ENCODE measurements around the gene MSH3.
"Not testable (repeated sequence)": the region's sequence is repeated elsewhere in the genome, so short reads cannot be mapped to it uniquely, and the experiment has no call there.

MSH3 gene

DNA sequence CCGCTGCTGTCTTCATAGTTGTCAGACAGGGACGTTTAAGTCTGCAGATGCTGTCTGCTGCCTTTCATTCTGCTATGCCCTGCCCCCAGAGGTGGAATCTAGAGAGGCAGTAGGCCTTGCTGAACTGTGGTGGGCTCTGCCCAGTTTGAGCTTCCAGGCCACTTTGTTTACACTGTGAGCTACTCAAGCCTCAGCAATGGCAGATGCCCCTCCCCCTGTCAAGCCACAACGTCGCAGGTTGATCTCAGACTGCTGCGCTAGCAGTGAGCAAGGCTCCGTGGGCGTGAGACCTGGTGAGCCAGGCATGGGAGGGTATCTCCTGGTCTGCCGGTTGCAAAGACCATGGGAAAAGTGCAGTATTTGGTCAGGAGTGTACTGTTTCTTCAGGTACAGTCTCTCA lies 192.0 kb downstream of the MSH3 start:
- H3K27ac ChIP-seq (ENCODE audit: low read depth, low read length): not testable (repeated sequence)
- H3K9me3 ChIP-seq (ENCODE audit: control insufficient read depth, insufficient read depth, low read length): peaks cover 14% of the 10 kb centered on the region; the same call in 1 of the 2 replicates

DNA sequence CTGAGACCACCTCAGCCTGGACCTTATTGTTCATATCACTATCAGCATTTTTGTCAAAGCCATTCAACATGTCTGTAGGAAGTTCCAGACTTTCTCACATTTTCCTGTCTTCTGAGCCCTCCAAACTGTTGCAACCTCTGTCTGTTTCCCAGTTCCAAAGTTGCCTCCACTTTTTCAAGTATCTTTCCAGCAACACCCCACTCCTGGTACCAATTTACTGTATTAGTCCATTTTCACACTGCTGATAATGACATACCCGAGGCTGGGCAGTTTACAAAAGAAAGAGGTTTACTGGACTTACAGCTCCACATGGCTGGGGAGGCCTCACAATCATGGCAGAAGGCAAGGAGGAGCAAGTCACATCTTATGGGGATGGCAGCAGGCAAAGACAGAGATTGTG lies 195.7 kb downstream of the MSH3 start:
- H3K4me3 ChIP-seq (ENCODE audit: low read length); H4K20me1 ChIP-seq (ENCODE audit: control insufficient read depth, insufficient read depth, low read depth, low read length); H3K4me1 ChIP-seq (ENCODE audit: control insufficient read depth, low read length); H3K9me2 ChIP-seq (replicated peaks; ENCODE audit: control insufficient read depth, low read length); H3K79me2 ChIP-seq (ENCODE audit: control insufficient read depth, low read length); H3F3A ChIP-seq (ENCODE audit: control insufficient read depth, insufficient read depth); H3K27me3 ChIP-seq (ENCODE audit: control insufficient read depth, low read length); H3K27ac ChIP-seq (ENCODE audit: low read depth, low read length); H3K4me2 ChIP-seq (ENCODE audit: low read length): not testable (repeated sequence)
- H3K36me3 ChIP-seq (ENCODE audit: control insufficient read depth, low read length): peaks cover 21% of the 10 kb centered on the region
- H3K9me3 ChIP-seq (ENCODE audit: control insufficient read depth, insufficient read depth, low read length): peaks cover 14% of the 10 kb centered on the region; the same call in 1 of the 2 replicates

More for the DNA sequence above, 192.0 kb downstream of the MSH3 start:
- not testable (repeated sequence) for H4K20me1 ChIP-seq (ENCODE audit: control insufficient read depth, insufficient read depth, low read depth, low read length); H3K9me2 ChIP-seq (replicated peaks; ENCODE audit: control insufficient read depth, low read length); H3K27me3 ChIP-seq (ENCODE audit: control insufficient read depth, low read length); H3K79me2 ChIP-seq (ENCODE audit: control insufficient read depth, low read length); H3F3A ChIP-seq (ENCODE audit: control insufficient read depth, insufficient read depth); H3K4me3 ChIP-seq (ENCODE audit: low read length); H3K4me1 ChIP-seq (ENCODE audit: control insufficient read depth, low read length); H3K4me2 ChIP-seq (ENCODE audit: low read length)
- peaks cover 15% of the 10 kb centered on the region for H3K36me3 ChIP-seq (ENCODE audit: control insufficient read depth, low read length)

DNA sequence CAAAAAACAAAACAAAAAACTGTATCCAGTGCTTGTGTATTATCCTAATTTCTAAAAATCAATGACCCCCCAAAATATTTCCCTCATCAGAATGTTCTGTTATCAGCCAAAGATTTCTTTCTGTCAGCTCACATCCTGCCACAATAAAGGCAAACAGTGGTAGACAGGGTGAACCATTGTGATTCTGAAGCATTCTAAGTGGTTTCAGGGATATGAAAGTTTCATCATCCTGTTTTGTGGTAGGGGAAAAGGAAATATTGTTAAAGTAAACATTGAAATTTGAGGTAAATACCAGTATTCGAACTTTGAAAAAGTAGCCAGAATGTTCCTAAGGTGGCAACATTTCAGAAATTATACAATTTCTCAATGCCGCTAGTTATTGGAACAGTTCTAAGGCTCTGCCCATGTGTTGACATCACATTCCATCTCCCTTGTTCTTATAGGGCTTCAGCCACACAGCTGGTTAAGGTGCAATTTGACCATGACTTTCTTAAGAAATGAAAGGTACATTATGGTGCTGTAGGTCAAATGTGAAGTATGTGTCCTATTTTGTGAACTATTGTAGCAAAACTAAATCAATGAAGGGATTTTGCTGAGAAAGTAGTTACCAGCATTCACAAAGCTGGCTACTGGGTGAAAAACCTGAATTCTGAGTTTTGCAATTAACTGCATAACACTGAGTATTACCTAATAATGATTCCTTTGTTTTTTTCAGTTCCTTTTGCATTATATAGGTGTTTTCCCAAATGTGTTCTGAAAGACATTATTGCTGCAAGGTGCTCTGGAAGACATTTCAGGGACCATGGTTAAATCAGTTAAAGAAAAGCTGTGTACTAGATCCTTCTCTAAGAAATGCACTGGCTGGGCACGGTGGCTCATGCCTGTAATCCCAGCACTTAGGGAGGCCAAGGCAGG lies 198.1 kb downstream of the MSH3 start:
- no peak overlapping the region for H3K4me2 ChIP-seq (ENCODE audit: low read length)
- no peaks in the 10 kb centered on the region for H3K9me2 ChIP-seq (replicated peaks; ENCODE audit: control insufficient read depth, low read length)
- no peaks in the 10 kb centered on the region for H3K27me3 ChIP-seq (ENCODE audit: control insufficient read depth, low read length)
- H3K36me3 ChIP-seq (ENCODE audit: control insufficient read depth, low read length): peaks cover 31% of the 10 kb centered on the region
- no peak overlapping the region for H3K4me3 ChIP-seq (ENCODE audit: low read length)
- no peaks in the 10 kb centered on the region for H3F3A ChIP-seq (ENCODE audit: control insufficient read depth, insufficient read depth)
- no peaks in the 10 kb centered on the region for H3K4me1 ChIP-seq (ENCODE audit: control insufficient read depth, low read length)
- TF ChIP-seq EZH2phosphoT487 (IDR thresholded peaks at IDR 0.05; ENCODE audit: borderline replicate concordance, low read length): no peak
- TF ChIP-seq, protein P1, sequence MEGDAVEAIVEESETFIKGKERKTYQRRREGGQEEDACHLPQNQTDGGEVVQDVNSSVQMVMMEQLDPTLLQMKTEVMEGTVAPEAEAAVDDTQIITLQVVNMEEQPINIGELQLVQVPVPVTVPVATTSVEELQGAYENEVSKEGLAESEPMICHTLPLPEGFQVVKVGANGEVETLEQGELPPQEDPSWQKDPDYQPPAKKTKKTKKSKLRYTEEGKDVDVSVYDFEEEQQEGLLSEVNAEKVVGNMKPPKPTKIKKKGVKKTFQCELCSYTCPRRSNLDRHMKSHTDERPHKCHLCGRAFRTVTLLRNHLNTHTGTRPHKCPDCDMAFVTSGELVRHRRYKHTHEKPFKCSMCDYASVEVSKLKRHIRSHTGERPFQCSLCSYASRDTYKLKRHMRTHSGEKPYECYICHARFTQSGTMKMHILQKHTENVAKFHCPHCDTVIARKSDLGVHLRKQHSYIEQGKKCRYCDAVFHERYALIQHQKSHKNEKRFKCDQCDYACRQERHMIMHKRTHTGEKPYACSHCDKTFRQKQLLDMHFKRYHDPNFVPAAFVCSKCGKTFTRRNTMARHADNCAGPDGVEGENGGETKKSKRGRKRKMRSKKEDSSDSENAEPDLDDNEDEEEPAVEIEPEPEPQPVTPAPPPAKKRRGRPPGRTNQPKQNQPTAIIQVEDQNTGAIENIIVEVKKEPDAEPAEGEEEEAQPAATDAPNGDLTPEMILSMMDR (IDR thresholded peaks at IDR 0.05; ENCODE audit: low read depth, low read length, poor library complexity, severe bottlenecking): no peak
- H3K79me2 ChIP-seq (ENCODE audit: control insufficient read depth, low read length): no peaks in the 10 kb centered on the region
- peaks cover 14% of the 10 kb centered on the region; the same call in 1 of the 2 replicates for H3K9me3 ChIP-seq (ENCODE audit: control insufficient read depth, insufficient read depth, low read length)
- H4K20me1 ChIP-seq (ENCODE audit: control insufficient read depth, insufficient read depth, low read depth, low read length): no peaks in the 10 kb centered on the region
- no peak overlapping the region for H3K27ac ChIP-seq (ENCODE audit: low read depth, low read length)

DNA sequence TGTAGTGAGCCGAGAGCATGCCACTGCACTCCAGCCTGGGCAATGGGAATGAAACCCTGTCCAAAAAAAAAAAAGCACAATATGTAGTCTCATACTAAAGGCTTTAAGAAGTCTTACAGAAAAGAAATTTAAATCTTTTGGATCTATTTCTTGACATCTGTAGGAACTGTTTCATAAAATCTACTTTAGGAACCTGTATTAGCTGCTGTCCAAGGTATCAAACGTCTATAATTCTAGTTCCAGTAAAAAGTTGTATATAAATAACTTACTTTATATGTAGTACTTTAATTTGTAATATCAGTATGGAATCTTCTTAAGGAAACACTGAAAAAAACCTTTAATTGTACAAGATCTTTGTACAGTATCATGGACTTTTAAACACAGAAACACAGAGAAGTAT lies 199.0 kb downstream of the MSH3 start:
- H3K9me2 ChIP-seq (replicated peaks; ENCODE audit: control insufficient read depth, low read length): no peaks in the 10 kb centered on the region
- no peaks in the 10 kb centered on the region for H3K4me1 ChIP-seq (ENCODE audit: control insufficient read depth, low read length)
- H3K36me3 ChIP-seq (ENCODE audit: control insufficient read depth, low read length): peaks cover 30% of the 10 kb centered on the region
- no peak overlapping the region for H3K27ac ChIP-seq (ENCODE audit: low read depth, low read length)
- H3K27me3 ChIP-seq (ENCODE audit: control insufficient read depth, low read length): no peaks in the 10 kb centered on the region
- no peaks in the 10 kb centered on the region for H3K79me2 ChIP-seq (ENCODE audit: control insufficient read depth, low read length)
- no peak overlapping the region for H3K4me3 ChIP-seq (ENCODE audit: low read length)
- H3K9me3 ChIP-seq (ENCODE audit: control insufficient read depth, insufficient read depth, low read length): peaks cover 14% of the 10 kb centered on the region; the same call in 1 of the 2 replicates
- TF ChIP-seq EZH2phosphoT487 (IDR thresholded peaks at IDR 0.05; ENCODE audit: borderline replicate concordance, low read length): no peak
- H4K20me1 ChIP-seq (ENCODE audit: control insufficient read depth, insufficient read depth, low read depth, low read length): no peaks in the 10 kb centered on the region
- no peaks in the 10 kb centered on the region for H3F3A ChIP-seq (ENCODE audit: control insufficient read depth, insufficient read depth)
- no peak overlapping the region for H3K4me2 ChIP-seq (ENCODE audit: low read length)
